Left renal pelvis (tissue), 4 donors: ENCODE data around the gene EEF1AKMT3. TPM values are rescaled to one million over a fixed set of nuclear protein-coding genes. Genes with fewer than 3 reads are reported as not detected.
A peak's percentile ranks its signal among the peaks of the same experiment; 100 is the strongest.

Experiments used
- DNase-seq, 4 donors: peaks; one replicate each; pipeline ENCODE4 v3.0.0-alpha.2; 2013; ENCODE audit warnings: low read depth in 4 of 4, low spot score in 3 of 4
- polyA plus RNA-seq, 4 donors: library from polyadenylated mRNA; unstranded; fragments of 120-200 nt; gene quantifications; one replicate each; pipeline ENCODE4 v1.2.1, GENCODE V29; 2013; ENCODE audit not compliant: insufficient read length in 4 of 4

The EEF1AKMT3 gene
- polyA plus RNA-seq, 4 donors = 11.2 to 17.5 (median 11.7) TPM

GRCh38 chr12:57749061-57749460 lies 23.4 kb upstream of the EEF1AKMT3 start:
- no peak for DNase-seq

- no peak for DNase-seq
These were observed 21.6 kb upstream of the EEF1AKMT3 start for GRCh38 chr12:57750561-57751431.

- no peak for DNase-seq
These were observed 21.0 kb upstream of the EEF1AKMT3 start for GRCh38 chr12:57751432-57751787.

- DNase-seq = peak; percentile 96 to 98 (median 97)
These were observed 20.4 kb upstream of the EEF1AKMT3 start, which contains the start of gene CDK4 for GRCh38 chr12:57751788-57752667. Gene CDK4, minus strand, starts transcription at chr12:57752310. Its CDS starts 593 bp downstream, at chr12:57751717.

GRCh38 chr12:57752668-57753000 lies 19.8 kb upstream of the EEF1AKMT3 start:
- DNase-seq = no peak

GRCh38 chr12:57753756-57754337 lies 18.6 kb upstream of the EEF1AKMT3 start:
- no peak for DNase-seq

- DNase-seq = no peak
These were observed 17.8 kb upstream of the EEF1AKMT3 start, which contains the start of gene MARCHF9 for GRCh38 chr12:57754411-57755193. Gene MARCHF9, plus strand, starts transcription at chr12:57755103. Its CDS starts 426 bp downstream, at chr12:57755529.

GRCh38 chr12:57755194-57755453 lies 17.3 kb upstream of the EEF1AKMT3 start:
- no peak for DNase-seq

GRCh38 chr12:57755454-57756372 lies 16.7 kb upstream of the EEF1AKMT3 start:
- DNase-seq = no peak

GRCh38 chr12:57756406-57757341 lies 15.7 kb upstream of the EEF1AKMT3 start:
- DNase-seq = no peak

GRCh38 chr12:57757771-57758170 lies 14.6 kb upstream of the EEF1AKMT3 start:
- DNase-seq = no peak

- DNase-seq = no peak
These were observed 13.7 kb upstream of the EEF1AKMT3 start for GRCh38 chr12:57758552-57759359.

- no peak for DNase-seq
These were observed 12.9 kb upstream of the EEF1AKMT3 start for GRCh38 chr12:57759360-57759980.

- DNase-seq = no peak
These were observed 11.9 kb upstream of the EEF1AKMT3 start for GRCh38 chr12:57760347-57760982.

GRCh38 chr12:57761391-57761998 lies 10.9 kb upstream of the EEF1AKMT3 start:
- DNase-seq = no peak

- DNase-seq = no peak
These were observed 10.0 kb upstream of the EEF1AKMT3 start for GRCh38 chr12:57762463-57762862.
